K562 (cell line): ENCODE measurements around the gene SLC6A8. TPM values are rescaled to one million over a fixed set of nuclear protein-coding genes. Genes with fewer than 3 reads are reported as not detected.
A peak's percentile ranks its signal among the peaks of the same experiment; 100 is the strongest.

Experiments used
- ATAC-seq: fragments of 200-7000 bp; cut with Tn5 transposase; 3 replicates; pipeline ENCODE4 v1.9.1; 2020; ENCODE audit warnings: moderate library complexity
- BruUV-seq: library from RNA; stranded (reverse); fragments of 400-500 nt; replicated peaks from 2 replicates; lab custom pipeline; 2021; lab: Mats Ljungman, UMichigan
- CTCF ChIA-PET: fragments of 300-600 bp; formaldehyde crosslinking; extraction: SDS; loops from one replicate; lab custom pipeline; 2021; ENCODE audit warnings: low intra/inter-chr PET ratio; lab: Yijun Ruan, JAX
- POLR2A ChIA-PET: fragments of 300-600, 350-650 bp; sonication (Branson Sonifier 250); formaldehyde crosslinking; extraction: SDS; loops from one replicate; lab custom pipeline; 2021; ENCODE audit warnings: antibody characterized with exemption, inconsistent platforms; lab: Yijun Ruan, JAX
- DNase-seq, 4 experiments: peaks; one replicate each; pipeline versions ENCODE4 v3.0.0 to v3.0.0-alpha.2; 2011 to 2018; ENCODE audit warnings: low spot score in 3 of 4, mixed read lengths in 3 of 4; ENCODE audit errors: extremely low read depth in 1 of 4
- FAIRE-seq: peaks from 2 replicates; lab custom pipeline; 2011; peaks lifted over from hg19 to GRCh38; lab: Jason Lieb, UNC
- H2AFZ ChIP-seq: 2 replicates; pipeline ENCODE4 v1.6.0; 2011; ENCODE audit warnings: low read depth, low read length, control low read depth, inconsistent platforms
- H3K27ac ChIP-seq: fragments of 200-600 bp; 3 replicates; pipeline ENCODE4 v1.8.0; 2011; ENCODE audit warnings: low read depth, mild to moderate bottlenecking, control low read depth, inconsistent platforms, low read length, moderate library complexity, mixed read lengths; ENCODE audit errors: extremely low read depth
- H3K27me3 ChIP-seq, 2 experiments: fragments of 300-600 bp in 1 of 2; 2 replicates in 1 of 2; 3 replicates in 1 of 2; pipeline versions ENCODE4 v1.6.0 to v1.8.0; 2011; ENCODE audit warnings: inconsistent platforms in 2 of 2, low read length in 2 of 2, mild to moderate bottlenecking in 1 of 2, mixed read lengths in 1 of 2, moderate library complexity in 1 of 2; ENCODE audit not compliant: control insufficient read depth in 2 of 2, insufficient read depth in 2 of 2
- H3K36me3 ChIP-seq: fragments of 300-600 bp; 3 replicates; pipeline ENCODE4 v1.8.0; 2011; ENCODE audit warnings: mild to moderate bottlenecking, low read length, inconsistent platforms; ENCODE audit not compliant: control insufficient read depth, insufficient read depth
- H3K4me1 ChIP-seq, 2 experiments: fragments of 200-600 bp in 1 of 2; replicated peaks in 1 of 2; 2 replicates in 1 of 2; 3 replicates in 1 of 2; pipeline versions ENCODE4 v1.5.1 to v1.8.0; 2011; ENCODE audit warnings: inconsistent platforms in 2 of 2, low read length in 2 of 2, mild to moderate bottlenecking in 1 of 2, mixed read lengths in 1 of 2, moderate library complexity in 1 of 2; ENCODE audit not compliant: control insufficient read depth in 2 of 2, insufficient read depth in 2 of 2
- H3K4me2 ChIP-seq: 2 replicates; pipeline ENCODE4 v1.6.1; 2011; ENCODE audit warnings: low read length, control low read depth, inconsistent platforms, mixed read lengths; ENCODE audit not compliant: insufficient read depth
- H3K4me3 ChIP-seq: fragments of 200-600 bp; sonication (generic), shearing (Covaris generic); 2 replicates; pipeline ENCODE4 v1.5.1; 2016; ENCODE audit warnings: control low read depth, inconsistent platforms
- H3K79me2 ChIP-seq: fragments of 200-600 bp; 3 replicates; pipeline ENCODE4 v1.8.0; 2011; ENCODE audit warnings: low read length, inconsistent platforms; ENCODE audit not compliant: control insufficient read depth, insufficient read depth
- H3K9ac ChIP-seq, 2 experiments: 2 replicates each; pipeline versions ENCODE4 v1.6.0 to v1.6.1; 2011; ENCODE audit warnings: low read depth in 2 of 2, low read length in 2 of 2, control low read depth in 1 of 2, inconsistent platforms in 1 of 2, mild to moderate bottlenecking in 1 of 2, mixed read lengths in 1 of 2; ENCODE audit not compliant: insufficient read depth in 1 of 2
- H3K9me1 ChIP-seq: one replicate; pipeline ENCODE4 v1.6.0; 2011; ENCODE audit warnings: inconsistent platforms, mild to moderate bottlenecking, low read length, moderate library complexity; ENCODE audit not compliant: control insufficient read depth, insufficient read depth
- H3K9me3 ChIP-seq: replicated peaks from 2 replicates; pipeline ENCODE4 v1.5.1; 2011; ENCODE audit warnings: low read depth, low read length, inconsistent platforms; ENCODE audit not compliant: control insufficient read depth, insufficient read depth
- H4K20me1 ChIP-seq: replicated peaks from 2 replicates; pipeline ENCODE4 v1.6.1; 2011; ENCODE audit warnings: low read length, inconsistent platforms, mixed read lengths; ENCODE audit not compliant: control insufficient read depth, insufficient read depth
- BRD9 ChIP-seq: fragments of 450-650 bp; IDR thresholded peaks from 2 replicates; pipeline ENCODE4 v1.6.1; 2018; ENCODE audit warnings: low read depth; ENCODE audit not compliant: partially characterized antibody
- CEBPG ChIP-seq, 3 experiments: fragments of 200-800 bp in 1 of 3; sonication (Bioruptor generic) in 1 of 3; sonication (generic) in 1 of 3; formaldehyde crosslinking in 1 of 3; IDR thresholded peaks in 2 of 3; conservative IDR thresholded peaks in 1 of 3; 2 replicates each; pipeline versions ENCODE4 v1.6.1 to v1.8.0; 2016 to 2022; ENCODE audit warnings: missing compliant biosample characterization in 2 of 3, missing genetic modification characterization in 2 of 3, mild to moderate bottlenecking in 1 of 3, missing genetic modification reagents in 1 of 3
- ETS2 ChIP-seq: IDR thresholded peaks from 2 replicates; pipeline ENCODE4 v1.6.1; 2016; ENCODE audit warnings: borderline replicate concordance, missing genetic modification characterization, mild to moderate bottlenecking, moderate library complexity, missing compliant biosample characterization; ENCODE audit not compliant: poor library complexity, severe bottlenecking
- HDAC8 ChIP-seq: fragments of 450-650 bp; IDR thresholded peaks from 2 replicates; pipeline ENCODE4 v1.6.1; 2016; ENCODE audit warnings: mild to moderate bottlenecking, missing genetic modification characterization, moderate library complexity, missing compliant biosample characterization
- L3MBTL2 ChIP-seq: fragments of 450-650 bp; IDR thresholded peaks from 2 replicates; pipeline ENCODE4 v1.6.1; 2016; ENCODE audit warnings: mild to moderate bottlenecking, moderate library complexity
- POLR2A ChIP-seq: fragments of 450-650 bp; conservative IDR thresholded peaks from 2 replicates; pipeline ENCODE4 v1.6.1; 2016
- POLR2B ChIP-seq: fragments of 450-650 bp; IDR thresholded peaks from 2 replicates; pipeline ENCODE4 v1.6.1; 2018; ENCODE audit warnings: low read depth; ENCODE audit not compliant: partially characterized antibody
- SETDB1 ChIP-seq: IDR thresholded peaks from one replicate; pipeline ENCODE4 v1.6.1; 2012; ENCODE audit warnings: low read length, control low read depth, inconsistent platforms
- SIX5 ChIP-seq, 2 experiments: IDR thresholded peaks; 2 replicates each; pipeline ENCODE4 v1.6.1; 2011; ENCODE audit warnings: low read length in 2 of 2, borderline replicate concordance in 1 of 2, low read depth in 1 of 2, mild to moderate bottlenecking in 1 of 2, moderate library complexity in 1 of 2; ENCODE audit not compliant: insufficient read depth in 1 of 2
- TCF3 ChIP-seq: sonication (generic); formaldehyde crosslinking; IDR thresholded peaks from 2 replicates; pipeline ENCODE4 v1.4.0; 2020; ENCODE audit warnings: mild to moderate bottlenecking, missing genetic modification reagents
- U2AF1 ChIP-seq: fragments of 200-400 bp; formaldehyde crosslinking; optimal IDR thresholded peaks from 2 replicates; pipeline ENCODE3; 2017; ENCODE audit warnings: mild to moderate bottlenecking, low read depth, low read length, moderate library complexity
- ZBED1 ChIP-seq: IDR thresholded peaks from 2 replicates; pipeline ENCODE4 v1.6.1; 2014
- ZFP1 ChIP-seq: fragments of 450-650 bp; formaldehyde crosslinking; IDR thresholded peaks from 2 replicates; pipeline ENCODE4 v1.4.0; 2020; ENCODE audit warnings: mild to moderate bottlenecking, mixed read lengths
- ZNF253 ChIP-seq: fragments of 250-450 bp; sonication (Bioruptor Pico); conservative IDR thresholded peaks from 2 replicates; pipeline ENCODE4 v1.6.1; 2021; ENCODE audit warnings: mild to moderate bottlenecking
- ZNF561 ChIP-seq: fragments of 450-650 bp; formaldehyde crosslinking; conservative IDR thresholded peaks from 2 replicates; pipeline ENCODE4 v1.4.0; 2020; ENCODE audit warnings: mild to moderate bottlenecking, moderate library complexity
- ZNF764 ChIP-seq: fragments of 250-450 bp; sonication (Bioruptor Pico); IDR thresholded peaks from 2 replicates; pipeline ENCODE4 v1.4.0; 2020; ENCODE audit warnings: low read depth, mild to moderate bottlenecking, moderate library complexity
- WGBS: fragments of 100-300 bp; shearing (Covaris generic); methylation state at CpG from one replicate; pipeline ENCODE4 v1.1.6; 2016; ENCODE audit warnings: low coverage, mixed read lengths; ENCODE audit not compliant: insufficient coverage; ENCODE audit errors: missing lambda C conversion rate; 5-methylcytosine and 5-hydroxymethylcytosine counted together
- in situ Hi-C: fragments of 300-500 bp; cut with MboI; formaldehyde crosslinking; loops from 4 replicates; pipeline ENCODE4 v1.15.0; 2018; ENCODE audit warnings: inconsistent platforms, mixed read lengths
- intact Hi-C: fragments of 100-400 bp; cut with micrococcal nuclease; formaldehyde crosslinking; loops from 2 replicates; pipeline ENCODE4 v1.14.2; 2022
- polyA plus RNA-seq, 8 experiments: library from polyadenylated mRNA; depleted of rRNA in 4 of 8; stranded (reverse) in 5 of 8; unstranded in 3 of 8; fragments of >200 nt; fragmentation: Nextera tagmentation in 2 of 8; fragmentation: Illumina TruSeq in 1 of 8; extraction: Ambion mirVana in 2 of 8; extraction: Trizol in 1 of 8; gene quantifications; 2 replicates each; pipeline versions ENCODE4 v1.2.1 to v1.2.3, GENCODE V29; 2011 to 2014; ENCODE audit warnings: inconsistent platforms in 1 of 8, missing spikeins in 1 of 8
- total RNA-seq, 7 experiments: library from RNA; depleted of rRNA in 6 of 7; stranded (reverse); fragments of >200 nt in 6 of 7; fragmentation: Illumina TruSeq in 2 of 7; extraction: Trizol in 2 of 7; gene quantifications; 2 replicates each; pipeline versions ENCODE4 v1.2.1 to v1.2.3, GENCODE V29; 2011 to 2021; ENCODE audit warnings: low replicate concordance in 1 of 7
- TF ChIP-seq, protein P1 (sequence below): sonication (generic); IDR thresholded peaks from 2 replicates; pipeline ENCODE4 v1.6.1; 2016

Gene SLC6A8
- total and polyA plus RNA-seq, 9 of the 15 experiments (the other 6 are each of a cell fraction or from before 2014, with no cell fraction given) = 0.68 to 144 (median 34.3) TPM

DNA sequence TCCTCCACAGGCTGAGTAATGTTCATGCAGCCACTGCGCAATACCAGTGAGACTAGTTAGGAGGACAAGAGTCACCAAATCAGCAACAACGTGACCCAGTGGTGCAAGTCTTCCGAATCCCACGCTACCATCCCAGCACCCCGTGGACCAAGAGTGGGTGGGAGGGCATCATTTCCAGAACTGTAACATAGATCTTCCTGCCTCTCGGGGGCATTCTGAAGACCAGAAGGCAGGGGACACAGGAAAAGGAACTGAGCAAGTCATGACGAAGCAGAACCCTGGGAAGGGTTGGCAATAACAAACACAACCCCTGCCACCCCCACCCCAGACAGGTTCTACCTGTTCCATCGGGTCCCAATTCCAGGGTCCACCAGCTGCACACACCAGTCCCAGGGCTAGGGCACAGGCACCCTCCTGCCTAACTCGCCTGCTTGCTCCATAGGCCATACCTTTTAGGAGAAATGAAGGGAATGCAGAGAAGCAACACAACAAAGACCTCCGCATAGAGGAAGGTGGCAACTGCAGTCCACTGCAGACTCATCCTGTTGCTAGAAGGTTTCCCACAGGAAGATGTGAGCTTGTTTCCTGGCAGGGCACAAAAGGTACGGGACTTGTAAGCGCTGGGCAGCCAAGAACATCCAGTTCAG, 35.1 kb downstream of the SLC6A8 start:
- peak overlapping the region; percentile 87 for H3K27ac ChIP-seq
- no TSS peak for BruUV-seq
- H3K27me3 ChIP-seq = no peaks in the 10 kb centered on the region
- peak overlapping the region; percentile 92 for H3K4me3 ChIP-seq
- peaks cover 10% of the 10 kb centered on the region for H4K20me1 ChIP-seq
- H3K4me2 ChIP-seq = peak overlapping the region; percentile 96
- H2AFZ ChIP-seq = no peak overlapping the region
- peak overlapping the region; percentile 91 to 97 for H3K9ac ChIP-seq
- ATAC-seq (no peak), FAIRE-seq (peak; percentile 60), DNase-seq (no peak)
- 17% methylated on average over 11 of the region's 12 CpGs for WGBS
- H3K36me3 ChIP-seq = peaks cover 47% of the 10 kb centered on the region
- no peaks in the 10 kb centered on the region for H3K9me1 ChIP-seq
- ChIA-PET CTCF (no interaction called here), POLR2A (no interaction called here)
- in situ Hi-C loops (no loop called here), intact Hi-C loops (no loop called here)
- H3K4me1 ChIP-seq = peaks cover 39 to 49% of the 10 kb centered on the region in 2 experiments
- TF ChIP-seq, protein P1, sequence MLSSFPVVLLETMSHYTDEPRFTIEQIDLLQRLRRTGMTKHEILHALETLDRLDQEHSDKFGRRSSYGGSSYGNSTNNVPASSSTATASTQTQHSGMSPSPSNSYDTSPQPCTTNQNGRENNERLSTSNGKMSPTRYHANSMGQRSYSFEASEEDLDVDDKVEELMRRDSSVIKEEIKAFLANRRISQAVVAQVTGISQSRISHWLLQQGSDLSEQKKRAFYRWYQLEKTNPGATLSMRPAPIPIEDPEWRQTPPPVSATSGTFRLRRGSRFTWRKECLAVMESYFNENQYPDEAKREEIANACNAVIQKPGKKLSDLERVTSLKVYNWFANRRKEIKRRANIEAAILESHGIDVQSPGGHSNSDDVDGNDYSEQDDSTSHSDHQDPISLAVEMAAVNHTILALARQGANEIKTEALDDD = peak; percentile 85
- no peak for TF ChIP-seq ZBED1
- no peak for TF ChIP-seq L3MBTL2
- TF ChIP-seq HDAC8 (tag) = no peak
- TF ChIP-seq ZFP1 = no peak
- TF ChIP-seq ZNF764 (CRISPR knock-in tag) = no peak
- TF ChIP-seq POLR2B = no peak
- no peak for TF ChIP-seq SIX5 (IDR thresholded peaks at IDR 0.05; ENCODE audit: borderline replicate concordance in 1 of 2, insufficient read depth in 1 of 2, low read depth in 1 of 2, low read length in 2 of 2)
- TF ChIP-seq BRD9 = no peak
- no peak for TF ChIP-seq POLR2A
- TF ChIP-seq ZNF561 (CRISPR knock-in tag) = no peak
- no peak for TF ChIP-seq ZNF253 (CRISPR knock-in tag)
- no peak for TF ChIP-seq ETS2 (tag)
- TF ChIP-seq CEBPG (CRISPR knock-in tag; IDR thresholded peaks at IDR 0.05) = no peak
- TF ChIP-seq CEBPG (tag; conservative IDR thresholded peaks at IDR 0.05 in 1 of 2, IDR thresholded peaks at IDR 0.05 in 1 of 2) = 0 out of 4 replicates have a peak, but pooled peaks of 1 of the 2 experiments have one; percentile 12
- no peak for TF ChIP-seq SETDB1
- TF ChIP-seq TCF3 (CRISPR knock-in tag) = no peak
- TF ChIP-seq U2AF1 = no peak
- H3K79me2 ChIP-seq = peaks cover 64% of the 10 kb centered on the region
- no peaks in the 10 kb centered on the region for H3K9me3 ChIP-seq
